ENCODE data around the gene OCA2. TPM values are rescaled to one million over a fixed set of nuclear protein-coding genes. Genes with fewer than 3 reads are reported as not detected.
"Not testable (repeated sequence)": the region's sequence is repeated elsewhere in the genome, so short reads cannot be mapped to it uniquely, and the experiment has no call there.

Gene OCA2
- not detected in 2 replicates for total RNA-seq (2014; rRNA removed; shearing (Covaris generic))

GRCh38 chr15:28098766-28099554 is at the start of gene OCA2:
Gene OCA2, minus strand, starts transcription at chr15:28099315. Its CDS starts 17,441 bp downstream, at chr15:28081874.
- peak; percentile 42 for DNase-seq (ENCODE audit: low read depth)

GRCh38 chr15:28147801-28148200 is 48.7 kb upstream of the OCA2 start:
- no peak for DNase-seq (ENCODE audit: low read depth)

GRCh38 chr15:28145419-28145818 is 46.3 kb upstream of the OCA2 start:
- not testable (repeated sequence) for DNase-seq (ENCODE audit: low read depth)

GRCh38 chr15:28140062-28140461 is 40.9 kb upstream of the OCA2 start:
- no peak for DNase-seq (ENCODE audit: low read depth)

GRCh38 chr15:28137408-28138039 is 38.4 kb upstream of the OCA2 start:
- not testable (repeated sequence) for DNase-seq (ENCODE audit: low read depth)

GRCh38 chr15:28136236-28136904 is 37.3 kb upstream of the OCA2 start:
- DNase-seq (ENCODE audit: low read depth): not testable (repeated sequence)

- DNase-seq (ENCODE audit: low read depth): no peak
Observed at GRCh38 chr15:28133281-28133680, 34.2 kb upstream of the OCA2 start.

- DNase-seq (ENCODE audit: low read depth): peak; percentile 54
Observed at GRCh38 chr15:28132524-28133275, 33.6 kb upstream of the OCA2 start.

- DNase-seq (ENCODE audit: low read depth): no peak
Observed at GRCh38 chr15:28131946-28132345, 32.8 kb upstream of the OCA2 start.

- no peak for DNase-seq (ENCODE audit: low read depth)
Observed at GRCh38 chr15:28131400-28131799, 32.3 kb upstream of the OCA2 start.

- no peak for DNase-seq (ENCODE audit: low read depth)
Observed at GRCh38 chr15:28130651-28131050, 31.5 kb upstream of the OCA2 start.

- no peak for DNase-seq (ENCODE audit: low read depth)
Observed at GRCh38 chr15:28129231-28129848, 30.2 kb upstream of the OCA2 start.

- DNase-seq (ENCODE audit: low read depth): no peak
Observed at GRCh38 chr15:28128031-28128430, 28.9 kb upstream of the OCA2 start.

GRCh38 chr15:28127036-28127435 is 27.9 kb upstream of the OCA2 start:
- no peak for DNase-seq (ENCODE audit: low read depth)

GRCh38 chr15:28125673-28126651 is 26.8 kb upstream of the OCA2 start:
- peak; percentile 57 for DNase-seq (ENCODE audit: low read depth)

GRCh38 chr15:28124841-28125240 is 25.7 kb upstream of the OCA2 start:
- no peak for DNase-seq (ENCODE audit: low read depth)

GRCh38 chr15:28123408-28124023 is 24.4 kb upstream of the OCA2 start:
- peak; percentile 57 for DNase-seq (ENCODE audit: low read depth)

- no peak for DNase-seq (ENCODE audit: low read depth)
Observed at GRCh38 chr15:28122038-28122949, 23.2 kb upstream of the OCA2 start.

- DNase-seq (ENCODE audit: low read depth): not testable (repeated sequence)
Observed at GRCh38 chr15:28121577-28121976, 22.5 kb upstream of the OCA2 start.
